A673 (cell line): Measurements from ENCODE around the gene AK3.

Experiments
- CTCF ChIP-seq: fragments of 300-800, 200-600 bp; sonication (generic); conservative IDR thresholded peaks from 2 replicates; pipeline ENCODE4 v1.5.1; 2017; ENCODE audit warnings: low read depth, mild to moderate bottlenecking, antibody characterized with exemption, low read length, moderate library complexity, mixed read lengths
- EZH2 ChIP-seq: fragments of 200-600 bp; sonication (generic); IDR thresholded peaks from 2 replicates; pipeline ENCODE4 v1.6.1; 2017; ENCODE audit warnings: borderline replicate concordance, low read depth, mild to moderate bottlenecking, mixed read lengths, antibody characterized with exemption, low read length; ENCODE audit not compliant: poor library complexity, severe bottlenecking

- TF ChIP-seq CTCF, result peak; percentile 77
- TF ChIP-seq EZH2, result no peak
Measured at GRCh38 chr9:4750023-4750673, 9.1 kb upstream of the AK3 start.
